ENCODE measurements around the gene LRP2BP. TPM values are rescaled to one million over a fixed set of nuclear protein-coding genes. Genes with fewer than 3 reads are reported as not detected.
A peak's percentile ranks its signal among the peaks of the same experiment; 100 is the strongest.

Gene LRP2BP
- total RNA-seq, 1 donor from 2014 or later, result 0.53 TPM

- DNase-seq (ENCODE audit: low read depth), result peak; percentile 44
- Histone ChIP-seq H3K4me3 (ENCODE audit: low read depth, low read length) (no peak overlapping the region), H3K27me3 (ENCODE audit: control insufficient read depth, insufficient read depth, low read length) (no peaks in the 10 kb centered on the region), H3K36me3 (ENCODE audit: control insufficient read depth, insufficient read depth, low read length) (no peaks in the 10 kb centered on the region)
- no peak for FAIRE-seq
- no peak for TF ChIP-seq CTCF (IDR thresholded peaks at IDR 0.05; ENCODE audit: insufficient read depth, low read length, severe bottlenecking)
Measured at GRCh38 chr4:185381288-185382196, 14.2 kb downstream of the LRP2BP start.

- Histone ChIP-seq H3K4me3 (ENCODE audit: low read depth, low read length) (no peak overlapping the region), H3K27me3 (ENCODE audit: control insufficient read depth, insufficient read depth, low read length) (no peaks in the 10 kb centered on the region), H3K36me3 (ENCODE audit: control insufficient read depth, insufficient read depth, low read length) (no peaks in the 10 kb centered on the region)
- DNase-seq (ENCODE audit: low read depth), result no peak
- no peak for FAIRE-seq
- no peak for TF ChIP-seq CTCF (IDR thresholded peaks at IDR 0.05; ENCODE audit: insufficient read depth, low read length, severe bottlenecking)
Measured at GRCh38 chr4:185380320-185380719, 15.4 kb downstream of the LRP2BP start.

- DNase-seq (ENCODE audit: low read depth) (no peak), FAIRE-seq (no peak)
- TF ChIP-seq CTCF (IDR thresholded peaks at IDR 0.05; ENCODE audit: insufficient read depth, low read length, severe bottlenecking), result no peak
- H3K4me3 ChIP-seq (ENCODE audit: low read depth, low read length), result no peak overlapping the region
- no peaks in the 10 kb centered on the region for H3K36me3 ChIP-seq (ENCODE audit: control insufficient read depth, insufficient read depth, low read length)
- no peaks in the 10 kb centered on the region for H3K27me3 ChIP-seq (ENCODE audit: control insufficient read depth, insufficient read depth, low read length)
Measured at GRCh38 chr4:185379326-185380295, 16.1 kb downstream of the LRP2BP start.

- no peak for TF ChIP-seq CTCF (IDR thresholded peaks at IDR 0.05; ENCODE audit: insufficient read depth, low read length, severe bottlenecking)
- FAIRE-seq (peak; percentile 58), DNase-seq (ENCODE audit: low read depth) (no peak)
- Histone ChIP-seq H3K36me3 (ENCODE audit: control insufficient read depth, insufficient read depth, low read length) (no peaks in the 10 kb centered on the region), H3K27me3 (ENCODE audit: control insufficient read depth, insufficient read depth, low read length) (no peaks in the 10 kb centered on the region), H3K4me3 (ENCODE audit: low read depth, low read length) (no peak overlapping the region)
Measured at GRCh38 chr4:185378264-185378663, 17.5 kb downstream of the LRP2BP start.

DNA sequence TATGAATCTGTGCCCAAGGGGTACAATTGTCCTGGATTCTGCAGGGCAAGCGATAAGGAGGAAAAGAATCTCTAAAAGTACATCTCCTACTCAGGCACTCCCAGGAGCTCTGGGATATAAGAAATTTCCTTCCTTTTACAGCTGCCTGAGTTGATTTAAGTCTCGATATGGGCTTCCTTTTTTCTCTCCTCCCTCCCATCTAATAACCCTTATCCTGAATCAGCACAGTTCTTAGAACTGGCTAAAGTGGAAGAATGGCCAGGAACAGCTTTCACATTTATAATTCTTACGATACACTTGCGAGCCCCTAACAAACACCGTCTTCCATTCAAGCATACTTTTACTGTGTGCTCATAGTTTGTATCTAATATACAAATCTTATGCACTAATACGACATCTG is 21.2 kb downstream of the LRP2BP start:
- H3K4me3 ChIP-seq (ENCODE audit: low read depth, low read length), result no peak overlapping the region
- no peak for FAIRE-seq
- no peak for TF ChIP-seq CTCF (IDR thresholded peaks at IDR 0.05; ENCODE audit: insufficient read depth, low read length, severe bottlenecking)
- H3K27me3 ChIP-seq (ENCODE audit: control insufficient read depth, insufficient read depth, low read length), result no peaks in the 10 kb centered on the region
- peaks cover 2% of the 10 kb centered on the region for H3K36me3 ChIP-seq (ENCODE audit: control insufficient read depth, insufficient read depth, low read length)
- DNase-seq (ENCODE audit: low read depth), result no peak

Measured in bronchial epithelial cell (primary cell).